ENCODE measurements around the gene HSPA1A.
A peak's percentile ranks its signal among the peaks of the same experiment; 100 is the strongest.

Gene HSPA1A

DNA sequence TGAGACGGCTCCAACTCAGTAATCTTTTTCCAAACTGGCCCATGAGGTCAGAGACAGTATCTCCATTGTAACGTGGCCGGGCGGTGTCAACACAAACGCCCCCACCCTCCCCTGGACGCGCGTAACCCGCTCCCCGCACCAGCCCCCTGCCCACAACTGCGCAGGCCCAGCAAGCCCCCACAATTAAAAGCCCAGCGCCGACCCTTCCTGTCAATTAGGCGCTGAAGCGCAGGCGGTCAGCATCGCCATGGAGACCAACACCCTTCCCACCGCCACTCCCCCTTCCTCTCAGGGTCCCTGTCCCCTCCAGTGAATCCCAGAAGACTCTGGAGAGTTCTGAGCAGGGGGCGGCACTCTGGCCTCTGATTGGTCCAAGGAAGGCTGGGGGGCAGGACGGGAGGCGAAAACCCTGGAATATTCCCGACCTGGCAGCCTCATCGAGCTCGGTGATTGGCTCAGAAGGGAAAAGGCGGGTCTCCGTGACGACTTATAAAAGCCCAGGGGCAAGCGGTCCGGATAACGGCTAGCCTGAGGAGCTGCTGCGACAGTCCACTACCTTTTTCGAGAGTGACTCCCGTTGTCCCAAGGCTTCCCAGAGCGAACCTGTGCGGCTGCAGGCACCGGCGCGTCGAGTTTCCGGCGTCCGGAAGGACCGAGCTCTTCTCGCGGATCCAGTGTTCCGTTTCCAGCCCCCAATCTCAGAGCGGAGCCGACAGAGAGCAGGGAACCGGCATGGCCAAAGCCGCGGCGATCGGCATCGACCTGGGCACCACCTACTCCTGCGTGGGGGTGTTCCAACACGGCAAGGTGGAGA is at the start of gene HSPA1A, which contains the start of gene HSPA1L:
Gene HSPA1A, plus strand, starts transcription at position 519 of the 814 bp plus-strand sequence. Its CDS starts 214 bp downstream, at position 733.
Gene HSPA1L, minus strand, starts transcription at position 259 of the 814 bp plus-strand sequence. CDS start 3,311 bp downstream, outside the sequence.
- DNase-seq (ENCODE audit: insufficient read length, low spot score), result no peak
- TF ChIP-seq CTCF (IDR thresholded peaks at IDR 0.05; ENCODE audit: insufficient read depth, missing control alignments), result no peak
- FAIRE-seq, result no peak

DNA sequence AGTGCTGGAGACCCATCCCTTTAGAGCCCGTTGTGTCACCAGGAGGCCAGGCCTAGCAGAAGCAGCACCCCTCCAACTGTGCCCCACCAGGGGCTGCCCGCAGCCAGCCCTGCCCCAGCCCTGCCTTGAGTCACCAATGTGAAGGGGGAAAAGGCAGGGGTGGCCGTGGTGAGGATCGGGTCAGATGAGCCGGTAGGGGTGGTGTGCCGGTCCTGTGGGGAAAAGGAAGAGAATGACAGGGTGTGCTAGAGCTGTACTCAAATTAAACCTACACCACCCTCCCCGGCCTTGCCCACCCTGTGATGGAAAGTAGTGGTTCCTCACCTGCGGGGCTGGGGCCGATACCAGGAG is 49.8 kb upstream of the HSPA1A start:
- TF ChIP-seq CTCF (IDR thresholded peaks at IDR 0.05; ENCODE audit: insufficient read depth, missing control alignments), result no peak
- FAIRE-seq (no peak), DNase-seq (ENCODE audit: insufficient read length, low spot score) (no peak)

DNA sequence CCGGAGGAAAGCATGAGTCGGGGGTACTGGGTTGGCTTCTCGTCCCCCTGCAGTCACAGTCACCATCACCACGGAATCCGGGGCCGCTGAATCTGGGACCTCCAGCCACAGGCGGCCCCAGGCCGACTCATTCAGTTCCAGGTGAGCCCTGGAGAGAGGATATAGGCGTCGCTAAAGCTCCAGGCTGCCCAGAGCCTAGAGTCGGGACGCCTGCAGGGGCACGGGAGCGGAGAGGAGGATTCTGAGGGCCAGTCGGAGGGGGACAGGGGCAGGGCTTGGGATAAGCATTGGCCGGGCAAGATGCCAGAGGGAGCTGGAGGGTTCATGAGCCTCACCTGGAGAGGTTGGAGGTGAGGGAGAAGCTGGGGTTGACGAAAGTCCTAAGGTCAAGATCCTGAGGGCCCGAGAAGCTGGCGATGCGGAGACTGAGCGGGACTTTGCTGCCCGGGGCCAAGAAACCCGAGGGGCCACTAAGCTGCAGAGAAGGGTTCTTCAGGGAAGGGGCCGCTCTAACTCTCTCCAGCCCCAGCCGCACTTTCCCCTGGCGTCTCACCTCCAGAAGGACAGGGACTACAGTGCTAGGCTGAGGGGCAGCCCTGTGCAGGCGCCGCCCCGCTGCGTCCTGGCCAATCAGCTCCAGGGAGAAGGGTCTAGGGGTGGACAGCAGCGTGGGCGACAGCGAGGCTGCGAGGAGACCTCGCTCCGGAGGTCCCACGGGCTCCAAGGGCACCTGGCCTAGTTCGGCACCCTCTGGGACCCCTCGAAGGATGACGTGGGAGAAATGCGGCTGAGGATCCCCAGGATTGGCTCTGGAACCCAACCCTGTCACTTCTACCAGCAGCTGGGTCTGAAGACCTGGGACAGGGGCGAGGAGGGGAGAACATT is 49.2 kb upstream of the HSPA1A start:
- no peak for DNase-seq (ENCODE audit: insufficient read length, low spot score)
- no peak for FAIRE-seq
- no peak for TF ChIP-seq CTCF (IDR thresholded peaks at IDR 0.05; ENCODE audit: insufficient read depth, missing control alignments)

- DNase-seq (ENCODE audit: insufficient read length, low spot score) (no peak), FAIRE-seq (no peak)
- TF ChIP-seq CTCF (IDR thresholded peaks at IDR 0.05; ENCODE audit: insufficient read depth, missing control alignments), result no peak
These were observed 48.2 kb upstream of the HSPA1A start for GRCh38 chr6:31767096-31767645.

- no peak for DNase-seq (ENCODE audit: insufficient read length, low spot score)
- no peak for TF ChIP-seq CTCF (IDR thresholded peaks at IDR 0.05; ENCODE audit: insufficient read depth, missing control alignments)
- no peak for FAIRE-seq
These were observed 46.7 kb upstream of the HSPA1A start for GRCh38 chr6:31768363-31769257.

DNA sequence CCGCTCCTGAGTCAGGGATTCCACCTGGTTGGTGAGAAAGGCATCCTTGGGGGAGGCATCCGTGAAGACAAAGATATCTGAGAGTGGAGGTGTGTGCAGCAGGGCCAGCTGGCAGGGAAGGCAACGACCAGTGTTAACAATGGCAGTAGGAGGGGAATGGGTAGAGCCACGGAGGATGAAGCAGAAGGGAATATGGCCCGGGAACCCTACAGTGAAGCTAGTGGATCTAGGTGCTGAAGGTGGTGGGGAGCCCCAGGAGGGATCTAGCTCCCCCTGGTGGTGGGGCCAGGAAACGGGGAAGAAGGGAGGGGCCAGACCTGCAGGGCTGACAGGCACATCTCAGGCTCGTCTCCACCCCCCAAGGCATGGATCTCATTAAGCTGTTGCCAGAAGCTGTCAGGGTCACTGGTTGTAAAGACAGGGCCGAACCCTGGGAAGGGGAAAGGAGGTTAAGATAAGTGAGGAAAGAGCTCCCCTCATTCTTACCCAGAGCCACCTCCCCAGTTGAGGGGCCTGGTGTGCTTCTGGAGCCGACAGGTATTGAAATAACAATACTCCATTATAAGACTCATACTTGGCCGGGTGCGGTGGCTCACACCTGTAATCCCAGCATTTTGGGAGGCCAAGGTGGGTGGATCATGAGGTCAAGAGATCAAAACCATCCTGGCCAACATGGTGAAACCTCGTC is 45.5 kb upstream of the HSPA1A start:
- peak; percentile 84 for TF ChIP-seq CTCF (IDR thresholded peaks at IDR 0.05; ENCODE audit: insufficient read depth, missing control alignments)
- no peak for FAIRE-seq
- DNase-seq (ENCODE audit: insufficient read length, low spot score), result peak; percentile 73
